ENCODE measurements around the gene ADAM30.

ADAM30 gene

DNA sequence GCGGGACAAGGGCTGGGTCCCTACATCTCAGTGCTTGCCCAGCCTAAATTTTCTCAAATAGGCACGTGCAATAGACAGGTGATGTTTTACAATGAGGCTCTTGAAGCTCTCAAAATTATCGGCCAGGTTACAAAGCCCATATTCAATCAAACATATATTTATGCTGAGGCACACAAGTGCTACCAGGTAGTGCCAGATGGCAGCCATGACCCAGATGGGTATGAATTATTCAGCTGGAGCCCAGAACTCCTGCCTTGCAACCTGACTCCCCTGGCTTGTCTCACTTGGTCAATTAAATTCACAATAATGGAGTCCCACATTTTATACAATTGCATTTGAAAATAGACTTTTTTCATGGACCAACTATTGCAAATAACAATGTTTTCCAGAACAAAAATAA lies 12.3 kb upstream of the ADAM30 start:
- DNase-seq (ENCODE audit: low spot score) (no peak), FAIRE-seq (no peak)

DNA sequence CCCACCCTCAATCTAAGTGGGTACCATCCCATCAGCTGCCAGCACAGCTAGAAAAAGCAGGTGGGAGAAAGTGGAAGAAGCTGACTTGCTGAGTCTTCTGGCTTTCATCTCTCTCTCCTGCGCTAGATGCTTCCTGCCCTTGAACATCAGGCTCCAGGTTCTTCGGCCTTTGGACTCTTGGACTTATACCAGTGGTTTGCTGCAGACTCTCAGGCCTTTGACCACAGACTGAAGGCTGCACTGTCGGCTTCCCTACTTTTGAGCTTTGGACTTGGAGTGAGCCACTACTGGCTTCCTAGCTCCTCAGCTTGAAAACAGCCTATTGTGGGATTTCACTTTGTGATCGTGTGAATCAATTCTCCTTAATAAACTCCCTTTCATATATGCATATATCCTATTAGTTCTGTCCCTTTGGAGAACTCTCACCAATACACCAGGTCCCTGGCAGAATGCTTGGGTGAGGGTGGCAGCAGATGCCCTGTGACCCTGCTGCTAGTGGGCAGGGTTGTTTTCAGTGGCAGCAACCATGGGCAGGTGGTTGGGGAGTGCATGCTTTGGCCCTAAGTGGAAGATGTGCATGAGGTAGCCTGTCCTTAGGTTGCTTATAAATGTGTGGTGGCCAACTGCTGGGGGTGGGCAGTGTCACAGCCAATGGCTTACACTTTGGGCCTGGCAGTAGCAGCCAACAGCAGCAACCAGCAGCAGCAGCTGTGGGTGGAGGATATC lies 10.8 kb upstream of the ADAM30 start:
- FAIRE-seq (no peak), DNase-seq (ENCODE audit: low spot score) (no peak)

DNA sequence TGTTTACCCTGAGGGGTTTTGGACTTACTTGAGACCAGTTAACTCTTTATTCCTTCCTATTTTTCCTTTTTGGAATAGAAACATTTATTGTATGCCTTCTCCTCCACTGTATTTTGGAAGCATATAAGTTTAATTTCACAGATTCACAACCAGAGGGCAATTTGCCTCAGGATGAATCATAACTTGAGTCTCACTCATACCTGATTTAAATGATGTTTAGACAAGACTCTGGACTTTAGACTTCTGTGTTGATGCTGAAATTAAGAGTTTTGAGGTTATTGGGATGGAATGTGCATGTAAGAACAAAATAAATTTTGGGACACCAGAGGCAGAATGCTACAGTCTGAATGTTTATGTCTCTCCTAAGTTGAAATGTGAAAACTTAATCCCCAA lies 7.1 kb upstream of the ADAM30 start:
- no peak for DNase-seq (ENCODE audit: low spot score)
- no peak for FAIRE-seq

DNA sequence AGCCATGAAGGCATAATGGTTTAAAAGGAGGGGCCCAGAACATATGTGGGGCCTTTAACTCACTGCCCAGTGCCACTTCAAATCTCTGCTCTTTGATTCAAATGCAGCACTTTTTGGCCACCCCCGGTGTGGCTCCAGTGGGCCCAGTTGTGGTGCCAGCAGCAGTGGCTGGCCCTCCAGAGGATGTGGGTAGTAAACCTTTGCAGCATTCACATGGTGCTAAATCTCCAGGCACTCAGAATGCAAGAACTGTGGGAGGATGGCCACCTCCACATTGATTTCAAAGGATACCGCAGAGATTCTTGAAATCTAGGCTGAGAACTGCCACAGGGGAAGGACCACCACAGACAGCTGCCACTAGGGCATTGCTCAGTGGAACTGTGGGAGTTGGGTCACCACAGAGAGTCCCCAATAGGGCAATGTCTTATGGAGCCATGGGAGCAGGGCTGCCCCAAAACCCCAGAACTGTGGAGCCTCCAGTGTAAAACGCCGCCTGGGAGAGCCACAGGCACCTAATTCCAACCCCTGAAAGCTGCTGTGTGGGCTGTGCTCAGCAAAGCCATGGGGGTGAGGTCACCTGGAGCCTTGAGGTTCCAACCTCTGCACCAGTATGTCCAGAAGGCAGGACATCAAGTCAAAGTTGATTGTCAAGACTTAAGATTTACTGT lies 6.6 kb upstream of the ADAM30 start:
- FAIRE-seq (no peak), DNase-seq (ENCODE audit: low spot score) (no peak)

DNA sequence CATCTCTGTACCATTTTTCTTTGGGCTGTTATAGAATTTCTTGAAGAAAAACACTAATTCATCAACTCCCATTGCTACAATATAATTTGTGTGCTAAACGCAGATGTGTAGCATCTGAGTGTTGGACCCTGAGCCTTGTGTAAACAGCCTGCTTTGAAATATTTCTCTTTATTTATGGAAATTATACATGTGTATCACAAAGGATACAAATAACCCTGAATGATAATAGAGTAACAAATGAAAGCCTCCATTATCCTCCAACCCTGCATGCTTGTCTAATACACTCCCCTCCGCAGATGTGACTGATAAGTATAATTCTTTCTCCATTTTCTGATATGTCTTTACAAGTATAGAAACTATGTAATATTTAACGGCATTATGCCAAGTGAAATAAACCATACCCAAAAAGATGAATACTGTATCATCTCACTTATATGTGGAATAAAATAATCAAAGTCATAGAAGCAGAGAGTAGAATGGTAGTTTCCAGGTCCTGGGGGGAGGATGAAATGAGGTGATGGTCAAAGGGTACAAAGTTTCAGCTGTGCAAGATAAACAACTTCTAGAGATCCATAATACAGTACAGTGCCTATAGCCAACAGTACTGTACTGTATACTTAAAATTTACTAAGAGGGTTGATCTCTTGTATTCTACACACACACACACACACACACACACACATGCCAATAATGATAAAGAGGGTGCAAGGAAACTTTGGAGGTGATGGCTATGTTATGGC lies 2.8 kb upstream of the ADAM30 start:
- FAIRE-seq: no peak
- no peak for DNase-seq (ENCODE audit: low spot score)

DNA sequence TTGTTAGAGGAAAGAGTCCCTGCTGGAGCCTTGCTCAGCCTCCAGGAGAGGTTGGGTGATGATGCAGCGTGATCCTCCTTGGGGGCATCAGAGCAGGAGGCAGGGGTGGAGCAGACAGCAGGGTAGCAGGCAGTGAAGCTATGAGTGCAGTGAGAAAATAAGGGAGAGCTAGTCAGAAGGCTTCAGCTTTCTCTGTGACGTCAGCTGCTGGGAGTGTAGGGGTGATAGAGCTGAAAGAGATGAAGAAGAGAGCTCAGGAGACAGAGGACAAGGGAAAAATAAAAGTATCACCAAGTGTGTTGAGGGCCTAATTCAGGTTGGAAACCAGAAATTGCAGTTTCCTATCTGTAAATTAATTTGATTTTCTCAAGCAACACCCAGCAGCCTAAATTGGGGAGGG lies 2.2 kb upstream of the ADAM30 start:
- DNase-seq (ENCODE audit: low spot score) (no peak), FAIRE-seq (no peak)

DNA sequence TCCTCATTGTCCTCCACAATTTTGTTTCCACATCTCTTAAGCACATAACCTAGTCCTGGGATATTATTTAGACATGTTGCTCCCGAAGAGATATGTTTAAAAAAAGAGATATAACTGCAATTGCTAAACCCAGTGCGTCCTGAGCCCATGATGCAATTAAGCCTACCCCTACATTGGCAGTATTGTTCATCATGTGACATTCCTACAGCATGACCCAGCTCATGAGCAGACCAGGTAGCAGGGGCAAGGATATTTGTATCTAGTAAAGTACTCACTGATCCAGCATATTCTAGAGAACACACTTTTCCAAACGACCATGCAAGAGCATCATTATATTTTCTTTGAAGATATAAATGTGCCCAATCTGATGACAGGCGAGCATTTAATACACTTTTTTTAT lies 1.2 kb downstream of the ADAM30 start:
- DNase-seq (ENCODE audit: low spot score) (no peak), FAIRE-seq (no peak)

DNA sequence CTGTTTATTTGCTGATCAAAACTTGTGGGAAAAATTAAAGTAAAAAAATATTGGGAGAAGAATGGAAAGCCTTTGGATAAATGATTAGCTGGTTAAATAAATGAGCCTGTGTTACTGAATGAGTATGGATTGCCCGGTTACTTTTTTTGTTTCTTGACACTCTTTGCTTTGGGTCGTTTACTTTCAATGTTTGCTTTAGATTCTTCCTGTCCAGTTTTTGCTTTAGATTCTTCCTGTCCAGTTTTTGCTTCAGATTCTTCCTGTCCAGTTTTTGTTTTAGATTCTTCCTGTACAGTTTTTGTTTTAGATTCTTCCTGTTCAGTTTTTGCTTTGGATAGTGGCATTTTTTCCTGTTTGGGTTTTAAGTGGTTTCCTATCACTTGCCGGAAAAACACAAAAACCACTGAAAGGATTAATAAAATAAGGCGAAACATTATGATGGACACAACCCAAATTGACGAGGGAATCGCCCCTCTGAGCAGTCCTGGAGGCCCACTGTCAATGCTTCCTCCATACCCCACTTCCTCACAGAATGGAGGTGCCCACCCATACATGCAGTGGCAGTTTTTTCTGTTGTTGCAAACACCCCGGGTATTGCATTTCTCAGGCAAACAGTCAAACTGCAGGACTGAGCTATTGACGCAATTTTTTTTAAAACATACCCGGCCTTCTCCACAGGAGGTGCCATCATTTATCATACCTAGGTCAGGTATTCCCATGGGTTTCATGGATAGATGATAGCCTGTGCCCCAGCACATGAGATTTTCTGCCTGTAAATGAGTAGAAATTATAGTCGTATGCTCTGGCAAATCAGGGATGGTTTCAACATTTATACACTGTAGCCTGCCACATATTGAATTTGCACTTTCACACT lies 2.3 kb downstream of the ADAM30 start:
- DNase-seq (ENCODE audit: low spot score): no peak
- FAIRE-seq: no peak

DNA sequence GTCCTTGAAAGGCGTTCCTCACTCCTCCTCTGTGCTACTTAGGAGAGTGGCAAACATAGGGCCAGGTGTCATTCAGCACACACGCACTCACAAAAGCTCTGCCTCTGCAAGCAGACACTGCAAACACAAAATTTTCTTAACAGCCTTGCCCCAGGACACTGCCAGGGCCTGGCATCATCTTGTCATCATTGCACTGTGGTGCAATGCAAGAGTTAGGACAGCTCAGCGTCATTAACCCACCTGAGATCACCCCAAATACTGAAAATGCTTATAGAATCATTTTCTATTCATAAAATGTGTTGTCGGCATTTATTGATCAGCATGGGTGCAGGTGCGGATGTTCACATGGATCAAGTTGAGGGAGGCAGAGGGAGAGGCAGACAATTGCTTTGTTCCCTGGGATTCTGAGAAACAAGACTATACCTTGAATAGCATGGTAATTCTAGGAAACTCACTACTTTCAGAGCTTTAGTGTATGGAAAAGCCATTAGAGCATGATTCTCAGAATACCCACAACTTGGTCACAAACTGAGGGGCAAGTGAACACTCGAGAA lies 3.0 kb downstream of the ADAM30 start:
- DNase-seq (ENCODE audit: low spot score) (no peak), FAIRE-seq (no peak)

DNA sequence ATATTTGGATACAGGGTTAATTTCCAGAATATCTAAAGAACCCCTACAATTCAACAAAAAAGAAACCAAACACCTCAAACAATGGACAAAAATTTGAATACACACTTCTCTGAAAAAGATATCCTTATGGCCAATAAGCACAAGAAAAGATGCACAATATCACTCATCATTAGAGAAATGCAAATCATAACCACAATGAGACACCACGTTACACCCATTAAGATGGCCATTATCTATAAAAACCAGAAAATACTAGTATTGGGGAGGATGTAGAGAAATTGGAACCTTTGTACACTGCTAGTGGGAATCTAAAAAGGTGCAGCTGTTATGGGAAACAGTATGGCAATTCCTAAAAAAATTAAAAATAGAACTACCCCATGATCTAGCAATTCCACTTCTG lies 4.9 kb downstream of the ADAM30 start:
- FAIRE-seq (no peak), DNase-seq (ENCODE audit: low spot score) (no peak)

DNA sequence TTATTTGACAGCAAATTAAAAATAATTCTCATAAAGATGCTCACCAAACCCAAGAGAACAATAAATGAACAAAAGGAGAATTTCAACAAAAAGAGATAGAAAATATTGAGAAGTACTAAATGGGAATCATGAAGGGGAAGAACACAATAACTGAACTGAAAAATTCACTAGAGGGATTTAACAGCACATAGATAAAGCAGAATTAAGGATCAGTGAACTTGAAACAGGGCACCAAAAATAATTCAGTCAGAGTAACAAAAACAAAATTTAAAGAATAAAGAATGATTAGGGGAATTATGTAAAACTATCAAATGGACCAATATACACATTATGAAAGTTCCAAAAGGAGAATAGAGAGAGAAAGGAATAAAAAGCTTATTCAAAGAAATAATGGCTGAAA lies 7.8 kb downstream of the ADAM30 start:
- FAIRE-seq (no peak), DNase-seq (ENCODE audit: low spot score) (no peak)

DNA sequence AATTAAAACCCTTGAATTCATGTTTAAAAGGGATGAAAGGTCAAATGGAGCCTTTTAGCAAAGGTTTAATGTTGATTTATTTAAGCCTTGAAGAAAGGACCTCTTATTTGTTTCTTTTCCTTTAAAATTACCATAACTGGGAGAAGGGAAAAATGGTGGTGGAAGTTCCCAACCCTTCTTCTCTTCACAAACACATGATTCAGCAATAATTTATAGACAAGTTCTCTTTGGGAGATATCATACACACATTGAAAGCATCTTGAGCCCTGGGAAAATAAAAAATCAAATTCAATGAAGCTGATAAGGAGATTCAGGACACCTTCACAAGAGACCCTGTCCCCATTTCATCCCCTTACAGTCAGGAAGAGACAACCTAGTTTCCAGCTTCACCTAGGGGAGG lies 8.9 kb downstream of the ADAM30 start:
- no peak for FAIRE-seq
- no peak for DNase-seq (ENCODE audit: low spot score)

DNA sequence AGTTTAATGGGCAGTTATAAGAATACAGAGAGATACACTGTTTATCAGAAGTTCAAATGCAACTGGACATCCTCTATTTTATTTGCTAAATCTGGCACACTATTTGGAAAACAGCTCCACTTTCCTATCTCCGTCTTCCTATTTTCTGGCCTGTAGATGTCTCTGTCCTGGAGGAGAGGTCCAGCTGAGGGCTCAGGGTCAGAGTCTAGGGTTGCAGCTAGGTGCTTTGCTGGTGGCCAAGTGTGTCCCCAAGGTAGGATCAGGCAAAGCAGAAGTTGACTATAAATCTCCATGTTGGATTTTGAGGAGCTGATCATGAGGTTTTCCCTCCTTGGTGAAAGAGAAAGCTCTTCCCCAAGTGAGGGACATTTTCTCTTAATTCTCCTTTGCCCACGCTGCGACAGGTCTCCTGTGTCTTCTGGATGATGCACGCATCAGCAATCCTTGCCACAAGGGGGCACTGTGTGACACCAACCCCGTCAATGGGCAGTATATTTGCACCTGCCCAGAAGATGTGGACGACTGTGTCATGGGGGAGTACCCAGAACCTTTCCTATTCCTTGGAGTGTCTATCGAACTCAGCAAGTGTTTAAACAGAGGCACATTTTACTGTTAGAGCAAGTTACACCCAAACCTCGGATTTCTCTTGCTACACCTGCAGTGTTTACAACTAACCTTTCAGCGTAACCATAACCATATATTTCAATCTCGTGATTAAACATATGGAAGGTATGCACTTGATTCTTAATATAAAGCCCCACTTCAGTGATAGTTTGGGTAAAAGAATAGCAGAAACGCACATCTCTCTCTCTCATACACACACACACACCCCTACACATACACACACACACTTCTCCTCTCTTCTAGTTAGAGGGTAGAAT lies 10.2 kb downstream of the ADAM30 start:
- DNase-seq (ENCODE audit: low spot score) (peak; percentile 35), FAIRE-seq (no peak)

DNA sequence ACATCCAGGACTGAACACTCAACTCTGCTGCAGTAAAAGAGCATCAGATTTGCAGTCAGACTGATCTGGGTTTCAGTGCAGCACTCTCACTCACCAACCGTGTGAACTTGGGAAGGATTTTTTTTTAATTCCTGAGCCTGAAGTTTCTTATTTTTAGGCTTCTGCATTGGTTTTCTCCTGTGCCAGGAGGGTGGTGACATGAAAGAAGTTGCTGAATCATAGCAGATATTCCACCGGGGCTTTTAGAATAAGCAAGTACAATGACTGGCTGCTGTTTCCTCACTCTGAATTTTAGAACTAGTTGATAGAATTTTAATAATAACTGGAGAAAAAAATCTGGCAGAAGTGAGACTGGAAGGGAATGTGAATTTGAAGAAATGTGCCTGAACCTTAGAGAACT lies 11.6 kb downstream of the ADAM30 start:
- FAIRE-seq: no peak
- no peak for DNase-seq (ENCODE audit: low spot score)

DNA sequence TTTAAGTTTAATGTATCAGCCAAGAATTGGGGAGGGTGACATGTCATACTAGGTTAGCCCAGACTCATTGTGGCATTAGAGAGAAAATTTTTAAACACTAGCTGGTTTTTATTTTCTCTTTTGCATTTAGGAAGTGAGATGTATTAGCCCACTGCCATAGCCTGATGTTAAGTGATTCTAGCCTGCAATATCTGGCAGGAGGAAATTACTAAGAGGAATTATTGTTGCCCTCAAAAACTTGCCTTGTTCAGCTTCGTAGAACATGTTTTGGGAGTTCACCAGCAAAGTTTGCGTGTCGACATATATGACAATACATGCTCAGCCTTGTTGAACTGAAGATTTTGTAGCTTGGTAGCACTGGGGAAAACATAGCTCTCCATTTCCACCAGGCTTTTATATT lies 12.5 kb downstream of the ADAM30 start:
- DNase-seq (ENCODE audit: low spot score) (no peak), FAIRE-seq (no peak)

DNA sequence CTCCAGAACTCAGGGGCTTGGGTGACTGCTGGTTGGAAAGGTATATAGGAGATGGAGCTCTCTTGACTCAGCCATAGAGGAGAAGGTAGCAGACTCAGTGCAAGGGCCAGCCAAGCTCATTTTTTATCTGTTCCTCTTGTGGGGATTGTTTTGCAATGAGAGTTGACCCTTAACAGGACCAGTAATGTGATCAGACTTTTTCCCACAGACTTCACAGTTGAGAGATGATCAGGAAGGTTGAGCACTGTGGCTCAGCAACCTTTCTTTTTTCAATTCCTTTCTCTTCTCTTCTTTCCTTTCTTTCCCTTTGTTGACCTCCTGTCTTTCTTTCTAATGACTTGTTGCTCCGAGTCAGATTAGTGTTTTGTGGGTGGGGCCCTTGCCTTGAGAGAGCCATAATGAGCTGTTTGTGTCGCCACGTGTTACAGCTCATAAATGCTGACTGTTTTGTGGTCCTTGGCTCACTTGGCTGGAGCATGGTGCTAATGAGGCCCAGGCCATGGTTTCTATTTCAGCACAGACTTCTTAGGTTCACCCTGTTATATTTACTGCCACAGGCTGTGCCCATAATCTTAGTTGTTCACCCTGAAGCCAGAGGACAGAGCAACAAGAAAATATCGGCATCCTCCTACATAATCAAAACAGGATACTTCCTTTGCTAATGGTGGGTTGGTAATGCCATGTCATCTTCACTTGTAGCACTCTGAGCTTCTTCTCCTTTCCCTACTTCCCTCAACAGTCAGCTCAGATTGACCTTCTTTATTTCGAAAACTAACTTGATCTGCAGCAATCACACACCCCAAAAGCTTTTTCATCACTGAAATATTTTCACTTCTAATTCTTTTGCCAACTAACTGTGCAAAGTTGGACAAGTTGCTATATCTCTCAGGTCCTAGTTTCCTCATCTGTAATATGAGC lies 13.9 kb downstream of the ADAM30 start:
- DNase-seq (ENCODE audit: low spot score): no peak
- FAIRE-seq: no peak

DNA sequence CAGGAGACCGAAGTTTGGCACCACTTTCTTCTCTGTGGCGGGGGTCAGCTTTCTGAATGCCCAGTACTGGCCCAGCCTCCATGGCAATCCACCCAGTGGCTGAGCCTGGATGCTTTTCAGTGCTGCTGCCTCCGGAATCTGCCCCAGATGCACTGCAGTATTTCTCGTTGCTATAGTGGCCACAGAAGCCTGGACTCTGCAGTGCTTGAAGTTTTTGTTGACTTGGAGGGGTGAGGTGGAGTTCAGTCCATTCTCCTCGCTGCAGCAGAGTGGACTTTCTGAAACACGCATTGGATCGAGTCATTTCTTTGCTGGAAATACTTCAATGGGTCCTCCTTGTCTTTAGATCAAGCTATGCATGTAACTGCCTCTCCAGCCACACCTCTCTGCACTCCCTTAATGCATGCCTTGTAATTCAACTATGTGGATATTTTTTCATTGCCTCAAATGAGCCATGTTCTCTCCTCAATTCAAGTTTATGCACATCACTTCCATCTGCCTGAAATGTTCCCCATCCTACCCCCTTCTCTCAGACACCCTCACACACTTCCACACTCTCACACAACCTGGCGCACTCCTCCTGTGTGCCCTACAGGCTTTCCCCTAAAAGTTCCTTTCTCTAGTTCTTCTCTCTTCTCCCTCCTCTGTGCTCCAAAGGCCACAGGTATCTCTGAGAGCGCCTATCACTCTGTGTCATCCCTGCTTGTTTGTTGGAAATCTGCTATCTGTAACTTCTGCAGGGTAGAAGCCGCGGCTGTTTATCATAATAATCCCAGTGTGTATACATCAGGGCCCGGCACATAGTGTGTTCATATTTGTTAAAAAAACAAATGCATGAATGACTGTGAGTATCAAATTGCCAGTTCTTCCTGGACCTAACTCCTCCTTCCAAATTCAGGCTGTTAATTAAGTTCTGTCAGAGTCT lies 16.5 kb downstream of the ADAM30 start:
- FAIRE-seq: no peak
- DNase-seq (ENCODE audit: low spot score): no peak

DNA sequence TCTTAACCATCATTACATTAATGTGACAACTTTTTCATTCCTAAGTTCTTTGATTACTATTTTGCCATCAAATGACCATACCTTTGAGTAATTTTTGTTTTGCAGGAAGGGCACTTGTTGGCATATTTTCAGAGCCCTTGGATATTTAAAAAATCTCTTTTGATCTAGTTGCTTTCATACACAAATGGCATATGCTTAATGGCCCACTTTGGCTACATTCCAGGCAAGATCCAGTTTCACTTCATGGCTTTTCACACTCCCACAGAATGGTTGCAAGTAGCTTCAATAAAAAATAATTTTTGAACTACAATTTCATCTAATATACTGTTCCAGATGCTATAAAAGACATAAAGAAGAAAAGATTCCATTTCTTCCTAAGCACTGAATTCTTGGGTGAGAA lies 18.1 kb downstream of the ADAM30 start:
- DNase-seq (ENCODE audit: low spot score): no peak

More for the DNA sequence above, 18.1 kb downstream of the ADAM30 start:
- FAIRE-seq: no peak
